Esophagus (tissue), 2 donors: ENCODE measurements around the gene GLIS2. TPM values are rescaled to one million over a fixed set of nuclear protein-coding genes. Genes with fewer than 3 reads are reported as not detected.

Source experiments
- H3K27ac ChIP-seq, 2 donors: one replicate each; pipeline ENCODE4 v1.5.1; 2013; ENCODE audit warnings: low read depth in 2 of 2, mild to moderate bottlenecking in 2 of 2, inconsistent platforms in 1 of 2, low read length in 1 of 2, moderate library complexity in 1 of 2
- H3K27me3 ChIP-seq, 2 donors: one replicate each; pipeline ENCODE4 v1.6.1; 2013; ENCODE audit warnings: low read length in 2 of 2, control low read depth in 1 of 2, mild to moderate bottlenecking in 1 of 2; ENCODE audit not compliant: insufficient read depth in 2 of 2, control insufficient read depth in 1 of 2
- H3K36me3 ChIP-seq, 2 donors: one replicate each; pipeline ENCODE4 v1.6.1; 2013; ENCODE audit warnings: low read length in 1 of 2; ENCODE audit not compliant: control insufficient read depth in 2 of 2, insufficient read depth in 2 of 2
- H3K4me1 ChIP-seq, 2 donors: one replicate each; pipeline ENCODE4 v1.6.1; 2013; ENCODE audit warnings: low read length in 1 of 2; ENCODE audit not compliant: control insufficient read depth in 2 of 2, insufficient read depth in 2 of 2
- H3K4me3 ChIP-seq, 2 donors: one replicate each; pipeline ENCODE4 v1.5.1; 2013; ENCODE audit warnings: low read length in 2 of 2, mild to moderate bottlenecking in 2 of 2, low read depth in 1 of 2, moderate library complexity in 1 of 2
- H3K9me3 ChIP-seq, 2 donors: one replicate each; pipeline ENCODE4 v1.6.1; 2013; ENCODE audit warnings: mild to moderate bottlenecking in 2 of 2, low read depth in 1 of 2, low read length in 1 of 2, moderate library complexity in 1 of 2; ENCODE audit not compliant: control insufficient read depth in 2 of 2, insufficient read depth in 1 of 2
- WGBS, 2 donors: extraction: QIAGEN DNeasy Blood & Tissue Kit; methylation state at CpG; one replicate each; pipeline ENCODE4 v1.1.7; 2013; 5-methylcytosine and 5-hydroxymethylcytosine counted together
- polyA plus RNA-seq, 2 donors: library from polyadenylated mRNA; stranded (reverse); fragments of 200-250 nt; gene quantifications; one replicate each; pipeline ENCODE4 v1.2.3, GENCODE V29; 2013
- donor health status: healthy with polysubstance abuse.
- donor health status: Bipolar disorder and iron deficiency.

The GLIS2 gene
- 1 to 10 TPM; 1.2 to 1.6 TPM for polyA plus RNA-seq

DNA sequence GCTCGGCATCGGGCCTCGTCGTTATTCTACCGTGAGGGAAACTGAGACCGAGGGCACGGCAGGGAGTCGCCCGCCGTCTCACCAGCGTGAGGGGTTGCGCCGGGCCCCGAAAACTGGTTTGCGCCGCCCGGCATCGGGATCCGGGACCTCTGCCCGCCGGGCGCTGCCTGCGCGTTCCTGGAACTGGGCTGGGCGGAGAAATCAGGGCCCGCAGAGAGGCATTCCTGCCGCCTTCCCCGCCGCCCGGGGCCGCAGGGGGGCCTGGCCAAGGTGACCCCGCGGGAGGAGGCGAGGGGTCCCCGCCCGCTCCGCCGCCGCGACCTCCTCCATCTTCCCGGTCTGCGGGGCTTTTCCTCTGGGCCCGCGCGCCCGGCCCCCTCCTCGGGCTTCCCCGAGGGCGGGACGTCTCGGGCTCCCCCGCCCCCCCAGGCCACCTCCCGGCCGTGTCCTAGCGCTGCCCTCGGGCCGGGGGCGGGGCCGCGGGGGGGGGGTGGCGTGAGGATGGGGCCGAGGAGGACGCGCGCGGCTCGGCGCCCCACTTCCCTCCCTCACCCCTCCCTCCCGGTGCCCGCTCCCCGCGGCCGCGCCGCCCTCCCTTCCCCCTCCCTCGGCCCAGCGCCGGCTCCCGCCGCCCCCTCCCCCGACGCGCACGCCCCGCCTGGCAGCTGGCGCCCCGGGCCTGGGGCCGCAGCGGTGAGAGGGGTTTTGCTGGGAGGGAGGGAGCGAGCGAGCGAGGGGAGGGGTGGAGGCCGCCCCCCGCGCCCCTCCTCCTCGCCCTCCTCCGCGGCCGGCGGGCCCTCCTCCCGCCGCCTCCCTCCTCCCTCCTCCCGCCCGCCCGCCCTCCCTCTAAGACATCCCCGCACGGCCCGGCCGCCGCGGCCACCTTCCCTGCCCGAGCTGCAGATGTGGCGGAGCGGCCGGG, at the start of gene GLIS2:
GLIS2 (plus strand) TSS at position 882 of the 922 bp plus-strand sequence. CDS start 16,214 bp downstream, outside the sequence.
- peak within 1 kb of the TSS; percentile 72 to 81 for H3K27ac ChIP-seq
- H3K36me3 ChIP-seq = no peaks in the 10 kb centered on the region
- peaks cover 10 to 23% of the 10 kb centered on the region in 2 donors for H3K4me1 ChIP-seq
- 0 to 1% methylated on average over 50 to 85 of the region's 115 CpGs for WGBS, 2 donors
- no peaks in the 10 kb centered on the region for H3K9me3 ChIP-seq
- H3K4me3 ChIP-seq = peak within 1 kb of the TSS; percentile 56 to 57
- H3K27me3 ChIP-seq = peaks cover 0 to 2% of the 10 kb centered on the region in 2 donors

DNA sequence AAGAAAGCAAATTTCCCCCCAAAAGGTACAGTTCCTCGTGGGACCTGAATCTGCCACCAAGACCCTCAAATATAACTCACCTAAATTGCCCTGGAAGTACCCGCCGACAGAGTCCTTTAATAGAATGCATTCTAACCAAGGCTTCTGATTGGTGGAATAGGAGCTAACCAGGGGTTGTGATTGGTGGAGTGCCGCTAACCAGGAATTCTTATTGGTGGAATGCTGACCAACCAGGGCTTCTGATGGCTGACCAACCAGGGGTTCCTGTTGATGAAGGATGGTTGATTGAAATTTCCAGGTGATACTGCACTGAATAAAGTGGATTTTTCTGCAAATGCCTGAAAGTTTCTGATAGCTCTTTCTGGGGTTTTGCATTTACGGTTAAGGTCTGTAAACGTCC, 49.5 kb upstream of the GLIS2 start:
- H3K27me3 ChIP-seq = no peaks in the 10 kb centered on the region
- WGBS, 2 donors = 93 to 95% methylated on average over 6 of the region's 6 CpGs
- H3K27ac ChIP-seq = no peak overlapping the region
- H3K4me3 ChIP-seq = no peak overlapping the region
- peaks cover 4 to 7% of the 10 kb centered on the region in 2 donors for H3K36me3 ChIP-seq
- peaks cover 0 to 9% of the 10 kb centered on the region in 2 donors for H3K4me1 ChIP-seq
- H3K9me3 ChIP-seq = no peaks in the 10 kb centered on the region

DNA sequence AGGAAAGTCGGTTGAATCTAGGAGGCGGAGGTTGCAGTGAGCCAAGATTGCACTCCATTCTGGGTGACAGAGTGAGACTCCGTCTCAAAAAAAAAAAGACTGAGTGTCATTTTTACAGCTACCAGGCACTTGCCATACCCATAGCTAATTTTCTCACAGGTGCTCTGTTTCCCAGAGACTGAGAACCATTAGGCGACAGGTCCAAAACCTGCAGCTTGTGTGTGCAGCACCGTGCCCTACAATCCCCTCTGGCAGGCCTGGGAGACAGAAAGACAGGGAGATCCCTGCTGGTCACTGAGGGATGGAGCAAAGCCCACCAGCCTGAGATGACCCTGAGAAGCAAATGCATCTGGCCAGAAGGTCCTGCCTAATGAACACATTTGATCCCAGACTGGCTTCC, 45.8 kb upstream of the GLIS2 start:
- no peaks in the 10 kb centered on the region for H3K9me3 ChIP-seq
- peaks cover 0 to 2% of the 10 kb centered on the region in 2 donors for H3K36me3 ChIP-seq
- no peak overlapping the region for H3K27ac ChIP-seq
- H3K27me3 ChIP-seq = no peaks in the 10 kb centered on the region
- no peak overlapping the region for H3K4me3 ChIP-seq
- WGBS, 2 donors = 67 to 70% methylated on average over 5 of the region's 5 CpGs
- H3K4me1 ChIP-seq = peaks cover 0 to 9% of the 10 kb centered on the region in 2 donors

DNA sequence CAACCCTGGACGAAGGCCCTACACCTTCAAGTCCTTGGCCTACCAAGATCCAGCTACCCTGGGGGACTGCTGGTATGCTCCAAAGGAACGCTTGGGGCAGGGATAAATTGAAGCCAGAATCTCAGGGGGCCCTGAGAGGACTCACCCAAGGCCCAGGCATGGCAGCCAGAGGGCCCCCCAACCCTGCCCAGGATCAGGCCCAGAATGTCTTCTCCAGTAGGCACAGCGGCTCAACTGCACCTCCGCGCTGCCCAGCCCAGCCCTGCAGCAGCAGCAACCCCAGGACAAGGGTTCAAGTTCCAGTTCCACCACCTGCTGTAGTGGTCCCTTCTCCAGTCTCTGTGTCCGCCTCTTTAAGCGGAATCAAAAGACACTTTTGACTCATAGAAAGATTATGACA, 45.3 kb upstream of the GLIS2 start:
- Histone ChIP-seq H3K36me3 (peaks cover 0 to 2% of the 10 kb centered on the region in 2 donors), H3K27ac (no peak overlapping the region), H3K9me3 (no peaks in the 10 kb centered on the region), H3K4me1 (peaks cover 0 to 9% of the 10 kb centered on the region in 2 donors), H3K27me3 (no peaks in the 10 kb centered on the region), H3K4me3 (peak overlapping the region in 1 of 2 donors; percentile 80)
- 82 to 87% methylated on average over 7 of the region's 7 CpGs for WGBS, 2 donors

DNA sequence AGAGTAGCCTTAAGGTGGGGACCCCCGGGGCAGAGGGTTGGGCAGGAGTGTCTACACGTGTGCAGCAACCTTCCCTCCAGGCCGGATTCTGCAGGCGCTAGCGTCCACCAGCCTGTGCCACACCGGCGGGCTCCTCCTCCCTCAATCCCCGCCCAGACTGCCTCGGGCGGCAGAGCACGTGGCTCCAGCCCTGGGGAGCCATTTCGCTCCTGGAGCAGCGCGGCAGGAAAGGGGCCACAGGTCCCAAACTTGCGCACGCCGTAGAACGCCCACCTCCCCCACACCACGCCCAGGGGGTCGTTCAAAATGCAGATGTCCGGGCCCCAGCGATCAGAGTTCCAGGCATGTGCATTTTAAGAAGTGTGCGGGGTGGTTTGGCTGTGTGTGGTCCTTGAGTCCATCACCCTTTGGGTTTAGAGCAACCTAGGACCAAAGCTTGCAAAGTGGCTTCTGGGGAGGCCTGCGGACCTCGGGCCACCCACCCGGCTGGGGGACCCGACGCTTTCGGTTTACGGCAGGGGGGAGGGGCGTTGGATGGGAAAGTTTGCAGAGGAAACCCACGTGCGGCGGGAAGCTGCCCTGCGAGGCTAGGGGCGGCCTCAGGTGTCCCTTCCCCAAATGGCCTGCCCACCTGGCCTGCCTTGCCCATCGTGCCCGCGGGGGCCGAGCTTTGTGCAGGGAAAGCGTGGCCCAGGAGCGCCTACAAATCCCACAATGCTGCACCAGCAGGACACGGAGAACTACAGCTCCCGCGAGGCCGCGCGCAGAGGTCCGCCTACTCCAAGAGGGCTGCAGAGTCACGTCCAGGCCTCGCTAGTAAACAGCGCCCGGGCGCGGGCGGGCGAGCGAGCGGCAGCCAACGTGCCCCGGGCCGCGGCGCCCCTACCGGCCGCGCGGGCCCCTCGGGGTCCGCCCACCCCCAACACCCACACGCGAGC, 44.4 kb upstream of the GLIS2 start:
- H3K27ac ChIP-seq = peak overlapping the region; percentile 82 to 86
- peaks cover 0 to 9% of the 10 kb centered on the region in 2 donors for H3K4me1 ChIP-seq
- H3K27me3 ChIP-seq = no peaks in the 10 kb centered on the region
- no peaks in the 10 kb centered on the region for H3K36me3 ChIP-seq
- WGBS, 2 donors = 0% methylated on average over 67 to 72 of the region's 72 CpGs
- peak overlapping the region; percentile 80 to 93 for H3K4me3 ChIP-seq
- H3K9me3 ChIP-seq = no peaks in the 10 kb centered on the region

DNA sequence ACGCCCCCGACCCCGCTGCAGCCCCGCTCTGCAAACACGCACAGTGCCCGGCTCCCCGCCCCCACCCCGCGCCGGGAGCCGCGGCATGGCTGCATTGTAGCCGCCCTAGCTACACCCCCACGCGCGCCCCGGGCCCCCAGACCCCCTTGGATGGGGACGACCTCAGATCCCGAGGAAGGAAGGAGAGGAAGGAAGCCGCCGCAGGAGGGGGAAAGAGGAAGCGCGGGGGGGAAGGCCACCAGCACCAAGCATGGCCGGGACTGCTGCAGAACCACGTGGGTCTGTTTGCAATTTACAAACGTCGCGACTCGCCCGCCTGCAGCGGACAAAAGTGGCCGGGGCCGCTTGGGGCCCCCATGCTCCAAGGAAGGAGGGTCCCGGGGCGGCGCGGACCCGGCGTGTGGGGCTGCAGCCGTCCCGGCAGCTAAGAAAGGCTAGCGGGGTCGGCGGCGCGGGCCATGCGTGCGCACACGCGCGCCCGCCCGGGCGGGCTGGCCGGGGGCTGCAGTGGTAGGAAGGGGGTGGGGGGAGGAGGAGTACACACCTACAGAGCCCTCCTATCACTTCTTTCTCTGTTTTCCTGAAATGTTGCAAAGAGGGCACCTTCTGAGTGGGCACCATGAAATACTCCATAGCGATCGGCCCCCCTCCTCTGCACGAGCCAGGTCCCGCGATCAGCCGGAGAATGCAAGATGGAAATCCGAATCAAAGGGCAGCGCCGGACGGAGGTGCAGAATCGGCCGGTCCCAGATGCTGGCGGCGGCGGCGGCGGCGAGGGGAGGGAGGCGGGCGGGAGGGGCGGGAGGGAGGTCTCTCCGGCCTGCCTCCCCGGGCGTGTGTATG, 43.5 kb upstream of the GLIS2 start:
- H3K27me3 ChIP-seq = no peaks in the 10 kb centered on the region
- H3K27ac ChIP-seq = peak overlapping the region; percentile 82 to 86
- WGBS, 2 donors = 0% methylated on average over 62 to 78 of the region's 79 CpGs
- H3K4me1 ChIP-seq = peaks cover 0 to 9% of the 10 kb centered on the region in 2 donors
- no peaks in the 10 kb centered on the region for H3K36me3 ChIP-seq
- peak overlapping the region; percentile 80 to 93 for H3K4me3 ChIP-seq
- H3K9me3 ChIP-seq = no peaks in the 10 kb centered on the region

DNA sequence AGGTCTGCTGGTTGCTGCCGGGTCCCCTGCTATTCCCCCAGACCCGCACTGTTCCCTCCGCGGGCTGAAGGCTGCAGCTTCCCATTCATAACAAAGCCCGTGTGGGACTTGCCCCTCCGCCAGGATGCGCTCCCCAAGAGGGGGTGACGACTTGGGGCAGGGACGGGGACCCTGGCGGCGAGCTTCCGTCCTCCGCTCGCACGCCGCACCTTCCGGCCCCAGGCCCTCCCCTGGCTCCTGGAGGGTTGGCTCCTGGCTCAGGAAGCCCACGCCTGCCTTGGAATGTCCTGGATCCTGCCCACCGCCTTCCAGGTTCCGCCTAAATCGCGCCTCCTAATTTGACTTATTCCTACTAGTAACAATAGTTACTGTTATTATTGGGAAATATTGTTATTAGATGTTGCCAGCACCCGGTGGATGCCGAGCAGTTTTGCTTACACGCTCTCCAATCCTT, 42.0 kb upstream of the GLIS2 start:
- peak overlapping the region; percentile 79 to 90 for H3K27ac ChIP-seq
- H3K27me3 ChIP-seq = no peaks in the 10 kb centered on the region
- peak overlapping the region; percentile 80 to 93 for H3K4me3 ChIP-seq
- WGBS, 2 donors = 2 to 3% methylated on average over 16 to 25 of the region's 25 CpGs
- no peaks in the 10 kb centered on the region for H3K36me3 ChIP-seq
- no peaks in the 10 kb centered on the region for H3K9me3 ChIP-seq
- peaks cover 0 to 7% of the 10 kb centered on the region in 2 donors for H3K4me1 ChIP-seq

DNA sequence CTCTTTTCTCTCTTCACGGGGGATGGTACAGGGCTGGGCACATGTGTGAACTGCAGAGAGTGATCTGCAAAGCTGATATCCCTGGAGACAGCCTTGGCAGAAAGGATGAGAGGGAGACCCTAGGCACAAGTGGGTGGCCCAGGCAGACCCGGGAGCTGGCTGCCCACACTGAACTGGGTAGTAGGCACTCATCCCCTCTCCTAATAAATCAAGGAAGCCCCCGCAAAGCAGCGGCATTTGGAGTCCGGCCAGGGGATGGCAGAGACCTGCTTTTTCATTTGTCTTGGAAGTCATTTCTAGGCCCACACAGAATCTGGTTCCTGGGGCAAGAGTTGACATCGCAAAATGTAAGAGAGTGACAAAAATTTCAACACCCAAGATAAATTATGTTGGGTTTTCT, 40.0 kb upstream of the GLIS2 start:
- Histone ChIP-seq H3K4me1 (no peaks in the 10 kb centered on the region), H3K27ac (no peak overlapping the region), H3K4me3 (no peak overlapping the region), H3K9me3 (no peaks in the 10 kb centered on the region), H3K36me3 (no peaks in the 10 kb centered on the region), H3K27me3 (no peaks in the 10 kb centered on the region)
- 81 to 88% methylated on average over 6 of the region's 6 CpGs for WGBS, 2 donors
